Measurements from ENCODE around the gene PTPRU. TPM values are rescaled to one million over a fixed set of nuclear protein-coding genes. Genes with fewer than 3 reads are reported as not detected.

The PTPRU gene
- total RNA-seq, 6 experiments from 2014 or later: 5.6 to 8.1 (median 7.0) TPM

DNA sequence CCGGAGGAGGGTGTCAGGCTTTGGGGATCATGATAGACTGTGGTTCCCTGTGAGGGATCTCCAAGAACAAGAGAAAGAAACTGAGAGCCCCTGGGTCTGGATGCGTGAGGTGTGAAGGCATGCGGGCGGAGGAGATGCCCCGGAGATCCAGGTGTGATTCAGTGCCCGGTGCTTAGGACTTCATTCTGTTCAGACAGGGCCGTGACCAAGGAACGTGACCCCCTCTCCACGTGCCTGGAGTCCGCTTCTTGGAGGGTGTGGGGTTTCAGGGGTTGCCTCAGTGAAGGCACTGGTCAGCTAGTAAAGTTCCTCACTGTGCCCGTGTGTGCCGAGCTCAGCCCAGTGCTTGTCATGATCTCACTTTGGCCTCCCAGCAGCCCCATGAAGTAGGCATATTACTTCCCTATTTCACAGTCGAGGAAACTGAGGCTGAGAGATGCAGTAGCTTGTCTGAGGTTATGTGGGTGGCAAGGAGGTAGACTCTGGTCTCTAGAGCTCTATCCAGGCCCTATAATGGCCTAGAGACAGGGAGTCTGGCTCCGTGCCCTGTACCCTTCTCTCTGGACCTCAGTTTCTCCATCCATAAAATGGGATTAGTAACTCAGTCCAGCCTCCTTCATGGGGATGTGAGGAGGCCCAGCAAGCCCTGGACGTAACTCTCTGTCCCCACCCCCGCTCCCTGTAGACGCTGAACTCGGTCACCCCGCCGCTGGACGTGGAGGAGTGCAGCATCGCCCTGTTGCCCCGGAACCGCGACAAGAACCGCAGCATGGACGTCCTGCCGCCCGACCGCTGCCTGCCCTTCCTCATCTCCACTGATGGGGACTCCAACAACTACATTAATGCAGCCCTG is 81.0 kb downstream of the PTPRU start:
- no peaks in the 10 kb centered on the region for H3K36me3 Mint-ChIP-seq (ENCODE audit: low read depth)
- peaks cover 2% of the 10 kb centered on the region for H3K27me3 Mint-ChIP-seq (ENCODE audit: insufficient read depth)
- H3K4me3 Mint-ChIP-seq: no peak overlapping the region
- H3K27ac Mint-ChIP-seq: no peak overlapping the region
- H3K9me3 Mint-ChIP-seq: no peaks in the 10 kb centered on the region
- TF ChIP-seq, protein P1, sequence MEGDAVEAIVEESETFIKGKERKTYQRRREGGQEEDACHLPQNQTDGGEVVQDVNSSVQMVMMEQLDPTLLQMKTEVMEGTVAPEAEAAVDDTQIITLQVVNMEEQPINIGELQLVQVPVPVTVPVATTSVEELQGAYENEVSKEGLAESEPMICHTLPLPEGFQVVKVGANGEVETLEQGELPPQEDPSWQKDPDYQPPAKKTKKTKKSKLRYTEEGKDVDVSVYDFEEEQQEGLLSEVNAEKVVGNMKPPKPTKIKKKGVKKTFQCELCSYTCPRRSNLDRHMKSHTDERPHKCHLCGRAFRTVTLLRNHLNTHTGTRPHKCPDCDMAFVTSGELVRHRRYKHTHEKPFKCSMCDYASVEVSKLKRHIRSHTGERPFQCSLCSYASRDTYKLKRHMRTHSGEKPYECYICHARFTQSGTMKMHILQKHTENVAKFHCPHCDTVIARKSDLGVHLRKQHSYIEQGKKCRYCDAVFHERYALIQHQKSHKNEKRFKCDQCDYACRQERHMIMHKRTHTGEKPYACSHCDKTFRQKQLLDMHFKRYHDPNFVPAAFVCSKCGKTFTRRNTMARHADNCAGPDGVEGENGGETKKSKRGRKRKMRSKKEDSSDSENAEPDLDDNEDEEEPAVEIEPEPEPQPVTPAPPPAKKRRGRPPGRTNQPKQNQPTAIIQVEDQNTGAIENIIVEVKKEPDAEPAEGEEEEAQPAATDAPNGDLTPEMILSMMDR (IDR thresholded peaks at IDR 0.05): no peak
- DNase-seq: no peak
- H3K4me1 Mint-ChIP-seq (ENCODE audit: low read depth): no peaks in the 10 kb centered on the region

DNA sequence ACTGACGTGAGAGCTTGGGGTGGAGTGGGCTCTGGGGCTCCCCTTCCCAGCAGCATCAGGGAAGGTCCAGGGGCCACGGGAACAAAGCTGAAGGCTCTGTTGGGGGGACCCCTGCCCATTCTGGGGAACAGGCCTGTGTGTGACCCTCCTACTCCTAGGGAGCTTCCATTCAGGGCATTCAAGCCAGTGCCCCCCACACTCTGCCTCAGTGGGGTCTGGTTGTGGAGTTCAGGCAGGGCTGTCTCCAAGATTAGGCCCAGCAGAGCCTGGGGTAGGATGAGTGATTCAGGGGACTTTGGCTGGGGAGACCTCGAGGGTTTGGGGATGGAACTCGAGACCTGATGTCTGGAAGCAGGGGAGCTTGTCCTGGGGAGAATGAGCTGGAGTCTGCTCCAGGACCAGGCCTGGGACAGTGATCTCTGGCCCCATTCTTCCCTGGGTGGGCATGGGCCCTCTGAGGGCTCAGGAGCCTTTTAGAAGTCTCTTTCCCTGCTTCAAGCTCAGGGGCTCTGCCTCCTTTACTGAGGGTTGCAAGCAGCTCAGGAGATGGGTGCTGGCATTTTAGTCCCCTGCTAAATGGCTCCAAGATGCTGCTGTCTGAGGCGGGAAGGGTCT is 81.7 kb downstream of the PTPRU start:
- no peaks in the 10 kb centered on the region for H3K36me3 Mint-ChIP-seq (ENCODE audit: low read depth)
- DNase-seq: no peak
- no peak overlapping the region for H3K4me3 Mint-ChIP-seq
- TF ChIP-seq, protein P1 (IDR thresholded peaks at IDR 0.05): no peak
- H3K27me3 Mint-ChIP-seq (ENCODE audit: insufficient read depth): peaks cover 2% of the 10 kb centered on the region
- no peaks in the 10 kb centered on the region for H3K9me3 Mint-ChIP-seq
- H3K4me1 Mint-ChIP-seq (ENCODE audit: low read depth): no peaks in the 10 kb centered on the region
- H3K27ac Mint-ChIP-seq: no peak overlapping the region

DNA sequence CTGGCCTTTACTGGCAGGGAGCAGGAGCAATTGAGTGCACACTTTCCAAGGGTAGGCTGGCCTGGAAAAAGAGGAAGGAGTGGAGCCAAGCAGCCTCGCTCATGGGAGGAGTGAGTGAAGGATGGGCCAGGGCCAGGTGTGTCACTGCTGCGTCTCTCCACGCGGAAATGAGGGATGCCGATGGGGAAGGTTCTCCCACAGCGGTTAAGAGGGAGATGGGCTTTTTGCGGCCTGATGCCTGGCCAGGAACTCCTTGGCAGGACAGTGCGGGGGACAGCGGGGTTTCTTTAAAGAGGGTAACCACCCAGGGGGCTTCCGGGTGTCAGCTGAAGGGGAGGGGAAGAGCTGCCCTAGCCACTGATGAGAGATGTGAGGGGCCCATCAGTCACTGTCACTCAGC is 82.4 kb downstream of the PTPRU start:
- Mint-ChIP-seq H3K4me1 (ENCODE audit: low read depth) (no peaks in the 10 kb centered on the region), H3K9me3 (no peaks in the 10 kb centered on the region), H3K27ac (no peak overlapping the region), H3K4me3 (no peak overlapping the region), H3K27me3 (ENCODE audit: insufficient read depth) (peaks cover 2% of the 10 kb centered on the region), H3K36me3 (ENCODE audit: low read depth) (no peaks in the 10 kb centered on the region)
- no peak for DNase-seq
- TF ChIP-seq, protein P1 (IDR thresholded peaks at IDR 0.05): no peak

DNA sequence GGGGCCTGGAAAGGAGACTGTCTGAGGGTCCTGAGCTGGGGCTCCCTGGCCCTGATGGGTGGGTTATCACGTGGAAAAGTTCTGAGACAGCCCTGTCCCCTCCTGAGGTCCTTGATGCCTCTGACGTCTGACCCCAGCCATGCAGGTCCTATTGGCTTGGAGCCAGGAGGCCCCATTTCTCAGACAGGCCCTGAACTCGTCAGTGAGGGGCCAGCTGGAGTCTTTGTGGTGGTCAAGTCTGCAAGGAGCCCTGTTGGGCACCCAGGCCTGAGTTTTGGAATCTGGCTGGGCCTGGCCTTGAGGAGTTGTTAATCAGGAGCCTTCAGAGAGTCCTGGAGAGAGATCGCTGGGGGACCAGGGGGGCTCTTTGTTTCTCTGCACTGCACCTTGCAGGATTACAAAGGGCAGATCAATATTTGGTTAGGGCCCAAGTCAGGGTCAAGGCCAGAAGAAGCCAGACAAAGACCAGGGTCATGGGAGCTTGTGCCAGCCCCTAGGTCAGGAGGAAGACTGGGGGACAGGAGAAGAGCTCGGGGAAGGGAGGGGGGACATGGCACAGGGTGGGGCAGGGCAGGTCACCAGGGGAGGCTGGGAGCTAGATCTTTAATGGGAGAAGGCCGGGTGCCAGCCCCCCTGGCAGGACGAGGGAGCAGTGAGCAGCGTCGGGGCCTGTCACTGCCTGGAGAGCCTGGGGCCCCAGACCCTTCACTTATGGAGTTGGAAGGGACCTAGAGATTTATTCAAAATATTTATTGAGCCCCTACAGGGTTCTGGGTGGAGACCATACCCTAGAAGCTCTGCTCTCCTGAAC is 83.2 kb downstream of the PTPRU start:
- DNase-seq: no peak
- no peaks in the 10 kb centered on the region for H3K4me1 Mint-ChIP-seq (ENCODE audit: low read depth)
- no peak overlapping the region for H3K4me3 Mint-ChIP-seq
- peaks cover 2% of the 10 kb centered on the region for H3K27me3 Mint-ChIP-seq (ENCODE audit: insufficient read depth)
- no peak overlapping the region for H3K27ac Mint-ChIP-seq
- TF ChIP-seq, protein P1 (IDR thresholded peaks at IDR 0.05): no peak
- no peaks in the 10 kb centered on the region for H3K36me3 Mint-ChIP-seq (ENCODE audit: low read depth)
- H3K9me3 Mint-ChIP-seq: no peaks in the 10 kb centered on the region

DNA sequence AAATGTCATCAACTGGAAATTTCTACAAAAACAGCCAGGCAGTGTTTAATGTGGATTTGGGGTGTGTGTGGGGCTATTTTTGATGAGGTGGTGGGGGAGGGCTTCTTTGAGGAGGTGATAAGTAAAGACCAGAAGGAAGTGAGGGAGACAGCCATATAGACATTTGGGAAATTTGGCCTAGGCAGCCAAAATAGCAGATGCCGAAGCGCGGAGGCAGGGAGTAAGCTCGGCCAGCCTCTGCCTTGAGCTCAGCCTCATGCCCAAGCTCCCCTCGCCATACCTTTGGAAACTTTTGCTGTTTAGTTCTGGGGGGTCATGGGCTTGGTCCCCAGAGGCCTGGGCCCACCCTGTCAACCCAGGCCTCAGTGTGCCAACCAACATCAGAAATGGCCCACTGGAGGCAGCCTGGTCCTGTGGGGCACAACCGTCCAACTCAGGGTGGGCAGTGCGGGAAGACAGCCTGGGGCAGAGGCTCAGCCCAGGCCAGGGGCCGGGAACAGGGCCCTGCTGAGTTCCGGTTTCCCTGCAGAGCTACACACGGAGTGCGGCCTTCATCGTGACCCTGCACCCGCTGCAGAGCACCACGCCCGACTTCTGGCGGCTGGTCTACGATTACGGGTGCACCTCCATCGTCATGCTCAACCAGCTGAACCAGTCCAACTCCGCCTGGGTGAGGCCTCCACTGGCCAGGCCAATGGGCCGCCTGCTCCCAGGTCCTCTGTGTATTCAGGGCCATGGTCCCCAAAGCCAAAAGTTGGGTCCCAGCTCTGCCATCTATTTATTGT is 84.0 kb downstream of the PTPRU start:
- Mint-ChIP-seq H3K9me3 (no peaks in the 10 kb centered on the region), H3K4me3 (no peak overlapping the region), H3K36me3 (ENCODE audit: low read depth) (no peaks in the 10 kb centered on the region), H3K4me1 (ENCODE audit: low read depth) (no peaks in the 10 kb centered on the region), H3K27me3 (ENCODE audit: insufficient read depth) (peaks cover 2% of the 10 kb centered on the region), H3K27ac (no peak overlapping the region)
- TF ChIP-seq, protein P1 (IDR thresholded peaks at IDR 0.05): no peak
- no peak for DNase-seq

All from HFFc6 (cell line).